Chondrocyte (in vitro differentiated cells): Measurements from ENCODE around the gene MTARC2. TPM values are rescaled to one million over a fixed set of nuclear protein-coding genes. Genes with fewer than 3 reads are reported as not detected.

Experiments
- DNase-seq: peaks from one replicate; pipeline ENCODE4 v3.0.0; 2021; ENCODE audit warnings: mixed read lengths, low spot score
- H3K27ac Mint-ChIP-seq: one replicate; pipeline ENCODE4 v1.8.0; 2021; ENCODE audit warnings: mild to moderate bottlenecking, moderate library complexity, mixed read lengths; ENCODE audit not compliant: unreplicated experiment
- H3K27me3 Mint-ChIP-seq: 2 replicates; pipeline ENCODE4 v1.8.0; 2021; ENCODE audit warnings: low read depth, mixed read lengths
- H3K36me3 Mint-ChIP-seq: 2 replicates; pipeline ENCODE4 v1.8.0; 2021; ENCODE audit warnings: low read depth, mixed read lengths
- H3K4me1 Mint-ChIP-seq: 2 replicates; pipeline ENCODE4 v1.8.0; 2021; ENCODE audit warnings: low read depth, mild to moderate bottlenecking, mixed read lengths
- H3K4me3 Mint-ChIP-seq: one replicate; pipeline ENCODE4 v1.8.0; 2021; ENCODE audit warnings: mild to moderate bottlenecking, moderate library complexity, mixed read lengths; ENCODE audit not compliant: unreplicated experiment
- H3K9me3 Mint-ChIP-seq: 2 replicates; pipeline ENCODE4 v1.8.0; 2021; ENCODE audit warnings: low read depth, mixed read lengths
- total RNA-seq: library from RNA; stranded (reverse); gene quantifications from 3 replicates; pipeline ENCODE4 v1.2.1, GENCODE V29; 2021
- TF ChIP-seq, protein P1 (sequence below): fragments of 200-600 bp; sonication (generic); IDR thresholded peaks from 2 replicates; pipeline ENCODE4 v1.5.0; 2021; ENCODE audit warnings: antibody characterized with exemption, mild to moderate bottlenecking, moderate library complexity

The MTARC2 gene
- total RNA-seq, 1 donor from 2014 or later = 19.5 TPM

DNA sequence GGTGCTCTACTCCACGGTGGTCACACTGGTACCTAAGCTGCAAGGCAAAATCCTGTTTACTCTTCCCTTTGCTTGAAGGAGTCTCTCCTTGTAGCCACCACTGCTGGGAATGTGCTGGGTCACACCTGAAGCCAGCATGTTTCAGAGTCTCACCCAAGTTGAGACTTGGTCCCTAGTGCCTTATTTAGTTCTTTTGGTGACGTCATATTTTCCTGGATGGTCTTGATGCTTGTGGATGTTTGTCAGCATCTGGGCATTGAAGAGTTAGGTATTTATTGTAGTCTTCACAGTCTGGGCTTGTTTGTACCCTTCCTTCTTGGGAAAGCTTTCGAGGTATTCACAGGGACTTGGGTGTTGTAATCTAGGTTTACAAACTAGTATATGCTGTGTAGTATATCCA lies 5.6 kb upstream of the MTARC2 start:
- H3K9me3 Mint-ChIP-seq = peaks cover 4% of the 10 kb centered on the region
- no peak overlapping the region for H3K4me3 Mint-ChIP-seq
- no peaks in the 10 kb centered on the region for H3K27me3 Mint-ChIP-seq
- H3K4me1 Mint-ChIP-seq = peaks cover 10% of the 10 kb centered on the region
- H3K36me3 Mint-ChIP-seq = no peaks in the 10 kb centered on the region
- TF ChIP-seq, protein P1, sequence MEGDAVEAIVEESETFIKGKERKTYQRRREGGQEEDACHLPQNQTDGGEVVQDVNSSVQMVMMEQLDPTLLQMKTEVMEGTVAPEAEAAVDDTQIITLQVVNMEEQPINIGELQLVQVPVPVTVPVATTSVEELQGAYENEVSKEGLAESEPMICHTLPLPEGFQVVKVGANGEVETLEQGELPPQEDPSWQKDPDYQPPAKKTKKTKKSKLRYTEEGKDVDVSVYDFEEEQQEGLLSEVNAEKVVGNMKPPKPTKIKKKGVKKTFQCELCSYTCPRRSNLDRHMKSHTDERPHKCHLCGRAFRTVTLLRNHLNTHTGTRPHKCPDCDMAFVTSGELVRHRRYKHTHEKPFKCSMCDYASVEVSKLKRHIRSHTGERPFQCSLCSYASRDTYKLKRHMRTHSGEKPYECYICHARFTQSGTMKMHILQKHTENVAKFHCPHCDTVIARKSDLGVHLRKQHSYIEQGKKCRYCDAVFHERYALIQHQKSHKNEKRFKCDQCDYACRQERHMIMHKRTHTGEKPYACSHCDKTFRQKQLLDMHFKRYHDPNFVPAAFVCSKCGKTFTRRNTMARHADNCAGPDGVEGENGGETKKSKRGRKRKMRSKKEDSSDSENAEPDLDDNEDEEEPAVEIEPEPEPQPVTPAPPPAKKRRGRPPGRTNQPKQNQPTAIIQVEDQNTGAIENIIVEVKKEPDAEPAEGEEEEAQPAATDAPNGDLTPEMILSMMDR = no peak
- no peak overlapping the region for H3K27ac Mint-ChIP-seq
- DNase-seq = no peak

DNA sequence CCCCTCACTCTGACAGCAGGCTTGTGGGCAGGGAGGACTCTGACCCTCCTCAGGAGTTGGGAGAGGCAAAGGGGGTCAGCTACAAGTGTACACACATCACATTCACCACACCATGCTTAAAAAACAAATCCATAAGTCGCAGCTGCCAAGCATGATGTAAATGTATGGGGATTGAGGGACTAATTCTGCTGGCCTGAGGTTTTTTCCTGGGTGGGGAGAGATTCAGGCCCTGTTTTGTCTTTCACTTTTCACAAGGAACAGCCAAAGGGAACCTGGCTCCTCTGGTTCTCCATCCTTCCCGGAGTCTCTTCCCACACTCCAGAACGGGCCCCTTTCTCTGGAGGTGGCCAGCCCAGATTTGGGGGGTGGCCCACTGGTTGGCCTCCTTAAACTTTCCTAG lies 1.3 kb upstream of the MTARC2 start:
- no peaks in the 10 kb centered on the region for H3K27me3 Mint-ChIP-seq
- no peak for DNase-seq
- H3K4me1 Mint-ChIP-seq = peaks cover 46% of the 10 kb centered on the region
- no peak overlapping the region for H3K4me3 Mint-ChIP-seq
- H3K36me3 Mint-ChIP-seq = no peaks in the 10 kb centered on the region
- H3K27ac Mint-ChIP-seq = peak overlapping the region; percentile 91
- H3K9me3 Mint-ChIP-seq = no peaks in the 10 kb centered on the region
- TF ChIP-seq, protein P1 = no peak

DNA sequence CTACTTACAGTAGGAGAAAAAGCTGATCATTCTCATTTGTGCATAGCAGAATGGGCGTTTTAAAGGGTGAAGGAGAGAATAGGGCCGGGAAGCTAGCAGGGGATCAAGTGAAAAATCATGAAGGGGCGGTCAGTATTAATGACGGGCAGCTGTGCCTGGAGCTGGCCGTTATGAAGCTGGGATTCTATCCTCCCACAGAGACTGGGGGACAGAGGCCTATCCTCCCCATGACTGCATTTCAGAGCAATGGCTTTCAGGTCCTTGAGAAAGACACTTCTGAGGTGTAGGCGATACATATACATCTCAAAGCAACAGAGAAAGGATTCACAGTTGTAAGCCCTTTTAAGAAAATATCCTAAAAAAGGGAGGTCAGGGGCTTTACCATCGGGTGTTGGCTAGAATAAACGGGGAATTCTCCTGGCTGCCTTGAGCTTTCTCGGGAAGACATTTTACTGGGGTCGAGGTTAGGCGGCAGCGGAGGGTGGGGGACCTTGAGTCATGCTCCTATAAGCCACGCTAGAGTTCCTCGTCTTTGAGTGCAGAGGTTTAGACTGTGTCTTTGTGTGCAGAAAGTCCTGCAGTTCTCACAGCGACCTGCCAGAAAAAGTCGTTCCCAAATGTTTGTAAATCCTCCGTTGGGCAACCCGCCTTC lies 559 bp upstream of the MTARC2 start:
- TF ChIP-seq, protein P1 = peak; percentile 28
- no peak for DNase-seq
- H3K36me3 Mint-ChIP-seq = no peaks in the 10 kb centered on the region
- peak overlapping the region; percentile 91 for H3K27ac Mint-ChIP-seq
- H3K4me1 Mint-ChIP-seq = peaks cover 46% of the 10 kb centered on the region
- no peaks in the 10 kb centered on the region for H3K9me3 Mint-ChIP-seq
- H3K4me3 Mint-ChIP-seq = peak overlapping the region; percentile 92
- no peaks in the 10 kb centered on the region for H3K27me3 Mint-ChIP-seq

DNA sequence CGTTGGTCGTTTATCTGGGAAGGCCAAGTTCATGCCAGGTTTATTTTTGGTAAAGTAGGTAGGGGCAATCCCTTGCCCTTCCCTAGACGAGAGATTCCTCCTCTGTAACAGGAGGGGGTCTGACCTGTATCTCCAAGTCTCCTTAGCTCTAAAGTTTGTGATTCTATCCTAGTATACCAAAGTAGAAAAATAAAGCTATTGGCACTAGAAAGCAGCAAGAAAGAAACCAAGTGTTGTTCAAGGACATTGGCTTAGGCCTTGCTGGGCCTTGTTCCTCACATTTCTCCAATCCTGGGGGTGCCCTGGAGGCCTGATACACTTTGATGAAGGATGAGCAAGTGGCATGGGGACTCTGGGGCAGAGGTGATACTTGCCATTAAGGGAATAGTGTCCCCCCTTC lies 814 bp downstream of the MTARC2 start:
- peak overlapping the region; percentile 92 for H3K4me3 Mint-ChIP-seq
- TF ChIP-seq, protein P1 = no peak
- no peaks in the 10 kb centered on the region for H3K36me3 Mint-ChIP-seq
- H3K27ac Mint-ChIP-seq = peak overlapping the region; percentile 82
- peaks cover 46% of the 10 kb centered on the region for H3K4me1 Mint-ChIP-seq
- H3K9me3 Mint-ChIP-seq = no peaks in the 10 kb centered on the region
- DNase-seq = no peak
- no peaks in the 10 kb centered on the region for H3K27me3 Mint-ChIP-seq

DNA sequence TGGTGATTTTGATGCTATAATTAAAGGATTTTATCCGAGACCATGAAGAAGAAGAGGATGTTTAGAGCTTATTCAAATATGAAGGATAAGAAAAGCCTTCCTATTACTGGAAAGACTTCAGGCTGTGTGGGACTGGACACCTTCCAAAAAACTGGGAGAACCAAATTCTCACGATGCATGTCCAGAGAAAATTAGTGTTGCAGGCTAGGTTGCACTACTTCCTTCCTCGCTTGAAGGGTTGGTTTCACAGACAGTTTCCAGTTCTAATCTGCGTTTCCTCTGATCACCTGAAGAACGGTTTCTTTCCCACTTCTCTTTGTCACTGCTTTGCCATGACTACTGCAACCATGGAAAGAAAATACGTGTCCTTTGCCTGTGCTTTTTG lies 2.0 kb downstream of the MTARC2 start:
- TF ChIP-seq, protein P1 = no peak
- Mint-ChIP-seq H3K27me3 (no peaks in the 10 kb centered on the region), H3K4me3 (peak overlapping the region; percentile 92), H3K36me3 (peaks cover 5% of the 10 kb centered on the region), H3K4me1 (peaks cover 46% of the 10 kb centered on the region), H3K27ac (peak overlapping the region; percentile 8), H3K9me3 (no peaks in the 10 kb centered on the region)
- no peak for DNase-seq
